NT2/D1 (cell line): ENCODE results near the gene VIM.

Source experiments
- YY1 ChIP-seq: IDR thresholded peaks from 2 replicates; pipeline ENCODE4 v1.6.1; 2011; ENCODE audit not compliant: insufficient read length, insufficient read depth
- ZNF274 ChIP-seq: IDR thresholded peaks from 2 replicates; pipeline ENCODE4 v1.6.1; 2011; ENCODE audit warnings: mild to moderate bottlenecking, low read depth, low read length

DNA sequence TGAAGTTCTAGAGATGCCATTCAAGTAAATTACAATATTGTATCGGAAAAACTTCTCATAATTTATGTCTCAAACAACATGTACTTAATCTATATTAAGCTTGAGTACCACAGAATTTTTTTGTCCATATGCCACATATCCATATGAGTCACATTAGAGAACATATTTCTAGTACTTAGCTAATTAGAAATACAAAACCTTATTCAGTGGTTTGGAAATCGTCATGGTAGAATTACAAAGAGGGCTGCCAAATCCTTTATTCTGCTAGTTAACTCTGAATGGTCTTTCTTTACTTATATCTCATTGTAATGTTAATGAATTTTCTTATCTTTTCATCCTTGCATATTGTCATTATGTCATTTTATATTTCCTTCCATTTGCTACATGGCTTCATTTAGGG, 9.0 kb upstream of the VIM start:
- TF ChIP-seq YY1 (no peak), ZNF274 (no peak)
